Right lobe of liver (tissue), 4 donors: ENCODE results near the gene CPE.

Source experiments
- POLR2A ChIP-seq: fragments of 450-650 bp; IDR thresholded peaks from one replicate; pipeline ENCODE4 v1.6.1; 2017; ENCODE audit warnings: antibody characterized with exemption, mild to moderate bottlenecking
- TF ChIP-seq, protein P1 (sequence below), 4 donors: fragments of 200-600 bp in 3 of 4; fragments of 450-650 bp in 1 of 4; IDR thresholded peaks; one replicate each; pipeline versions ENCODE4 v1.5.1 to v1.8.0; 2016 to 2022; ENCODE audit warnings: antibody characterized with exemption in 4 of 4, mild to moderate bottlenecking in 2 of 4
- donor health status: DM: no; HTN: no; CAD: no.
- donor health status: DM: no; HTN: no; CAD: no.
- donor health status: DM: no; HTN: yes; CAD: no.

DNA sequence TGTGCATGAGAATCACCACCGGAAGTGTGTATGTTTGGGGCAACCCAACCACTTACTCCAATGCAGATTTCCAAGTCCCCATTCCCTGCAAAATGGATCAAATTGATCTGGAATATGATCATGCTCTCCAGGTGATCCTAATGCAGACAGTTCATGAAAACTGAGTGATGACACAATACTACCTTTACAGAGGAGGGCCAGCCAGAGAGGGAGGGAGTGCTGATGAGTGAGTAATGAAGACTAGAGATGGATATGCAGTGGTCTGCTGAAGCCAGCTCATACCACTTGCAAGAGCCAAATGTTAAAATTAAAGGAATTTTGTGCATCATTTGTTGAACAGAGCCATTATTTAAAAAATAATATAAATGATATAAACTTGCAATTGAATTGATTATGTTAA, 10.2 kb upstream of the CPE start:
- TF ChIP-seq, protein P1, sequence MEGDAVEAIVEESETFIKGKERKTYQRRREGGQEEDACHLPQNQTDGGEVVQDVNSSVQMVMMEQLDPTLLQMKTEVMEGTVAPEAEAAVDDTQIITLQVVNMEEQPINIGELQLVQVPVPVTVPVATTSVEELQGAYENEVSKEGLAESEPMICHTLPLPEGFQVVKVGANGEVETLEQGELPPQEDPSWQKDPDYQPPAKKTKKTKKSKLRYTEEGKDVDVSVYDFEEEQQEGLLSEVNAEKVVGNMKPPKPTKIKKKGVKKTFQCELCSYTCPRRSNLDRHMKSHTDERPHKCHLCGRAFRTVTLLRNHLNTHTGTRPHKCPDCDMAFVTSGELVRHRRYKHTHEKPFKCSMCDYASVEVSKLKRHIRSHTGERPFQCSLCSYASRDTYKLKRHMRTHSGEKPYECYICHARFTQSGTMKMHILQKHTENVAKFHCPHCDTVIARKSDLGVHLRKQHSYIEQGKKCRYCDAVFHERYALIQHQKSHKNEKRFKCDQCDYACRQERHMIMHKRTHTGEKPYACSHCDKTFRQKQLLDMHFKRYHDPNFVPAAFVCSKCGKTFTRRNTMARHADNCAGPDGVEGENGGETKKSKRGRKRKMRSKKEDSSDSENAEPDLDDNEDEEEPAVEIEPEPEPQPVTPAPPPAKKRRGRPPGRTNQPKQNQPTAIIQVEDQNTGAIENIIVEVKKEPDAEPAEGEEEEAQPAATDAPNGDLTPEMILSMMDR (IDR thresholded peaks at IDR 0.05): no peak
- TF ChIP-seq POLR2A: no peak
